Thymus (tissue), 11 donors: ENCODE data around the gene CHRNB2. TPM values are rescaled to one million over a fixed set of nuclear protein-coding genes. Genes with fewer than 3 reads are reported as not detected.
A peak's percentile ranks its signal among the peaks of the same experiment; 100 is the strongest.

Experiments
- DNase-seq, 9 donors: peaks; one replicate each; pipeline ENCODE4 v3.0.0-alpha.2; 2013; ENCODE audit warnings: low spot score in 9 of 9, low read depth in 6 of 9, missing footprints in 1 of 9
- H3K27ac ChIP-seq, 2 donors: one replicate each; pipeline ENCODE4 v1.5.1; 2013; ENCODE audit warnings: control low read depth in 1 of 2, low read depth in 1 of 2, low read length in 1 of 2, mild to moderate bottlenecking in 1 of 2, moderate library complexity in 1 of 2
- H3K27me3 ChIP-seq, 2 donors: one replicate each; pipeline ENCODE4 v1.5.1; 2013; ENCODE audit warnings: low read length in 1 of 2; ENCODE audit not compliant: control insufficient read depth in 2 of 2, insufficient read depth in 1 of 2
- H3K36me3 ChIP-seq, 2 donors: one replicate each; pipeline ENCODE4 v1.5.1; 2013; ENCODE audit warnings: low read length in 1 of 2, mild to moderate bottlenecking in 1 of 2, moderate library complexity in 1 of 2; ENCODE audit not compliant: control insufficient read depth in 2 of 2, insufficient read depth in 2 of 2
- H3K4me1 ChIP-seq, 2 donors: one replicate each; pipeline ENCODE4 v1.5.1; 2013; ENCODE audit warnings: low read length in 2 of 2; ENCODE audit not compliant: control insufficient read depth in 2 of 2, insufficient read depth in 2 of 2
- H3K4me3 ChIP-seq, 2 donors: one replicate each; pipeline ENCODE4 v1.5.1; 2013; ENCODE audit warnings: low read length in 2 of 2, control low read depth in 1 of 2, mild to moderate bottlenecking in 1 of 2
- H3K9me3 ChIP-seq, 2 donors: one replicate each; pipeline ENCODE4 v1.5.1; 2013; ENCODE audit warnings: low read length in 1 of 2, mild to moderate bottlenecking in 1 of 2; ENCODE audit not compliant: control insufficient read depth in 2 of 2, insufficient read depth in 1 of 2
- WGBS: extraction: QIAGEN DNeasy Blood & Tissue Kit; methylation state at CpG from one replicate; pipeline ENCODE4 v1.1.7; 2013; 5-methylcytosine and 5-hydroxymethylcytosine counted together
- polyA plus RNA-seq: library from polyadenylated mRNA; stranded (reverse); fragments of 200-250 nt; gene quantifications from one replicate; pipeline ENCODE4 v1.2.3, GENCODE V29; 2013
- total RNA-seq: library from RNA; stranded (reverse); fragments of 120-200 nt; gene quantifications from one replicate; pipeline ENCODE4 v1.2.4, GENCODE V29; 2013
- donor health status: healthy.

The CHRNB2 gene
- total and polyA plus RNA-seq, 2 donors = 0.05 to 0.21 TPM

DNA sequence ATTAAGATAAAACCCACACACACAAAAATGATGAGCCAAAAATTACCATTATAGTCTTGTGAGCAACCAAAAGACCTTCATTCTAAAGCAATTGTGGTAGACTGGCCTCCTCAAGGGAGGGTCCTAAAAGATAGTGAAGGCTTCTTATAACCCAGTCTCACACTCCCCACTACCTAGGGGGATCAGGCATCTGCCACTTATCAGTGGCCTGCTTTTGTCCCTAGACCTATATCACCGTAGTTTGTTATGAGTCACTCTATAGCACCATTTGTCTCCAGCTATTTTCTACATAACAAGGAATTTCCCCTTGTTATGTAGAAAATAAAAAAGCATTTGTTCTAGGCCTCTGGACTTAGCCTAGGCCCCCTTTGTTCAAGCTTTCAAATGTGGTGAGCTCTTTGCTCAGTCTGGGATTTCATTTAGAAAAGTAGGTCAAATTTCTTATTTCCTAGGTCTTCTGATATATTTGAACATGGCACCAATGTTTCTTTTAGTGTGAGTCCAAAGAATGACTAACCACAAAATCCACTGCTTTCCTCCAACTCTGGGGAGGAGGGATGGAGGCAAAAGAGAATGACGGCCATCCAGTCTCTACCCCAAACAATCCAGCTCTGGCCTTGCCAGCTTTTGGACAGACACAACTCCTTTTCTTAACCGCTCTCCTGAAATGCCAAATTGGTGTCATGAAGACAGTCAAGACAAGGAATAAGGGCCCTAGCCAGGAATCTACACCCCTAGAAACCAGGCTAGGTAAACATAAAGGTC lies 31.5 kb downstream of the CHRNB2 start:
- Histone ChIP-seq H3K36me3 (peaks cover 74 to 84% of the 10 kb centered on the region in 2 donors), H3K27ac (no peak overlapping the region), H3K4me1 (peaks cover 5 to 10% of the 10 kb centered on the region in 2 donors), H3K27me3 (no peaks in the 10 kb centered on the region), H3K4me3 (no peak overlapping the region), H3K9me3 (no peaks in the 10 kb centered on the region)
- DNase-seq = no peak
- 94% methylated on average over 3 of the region's 3 CpGs for WGBS

DNA sequence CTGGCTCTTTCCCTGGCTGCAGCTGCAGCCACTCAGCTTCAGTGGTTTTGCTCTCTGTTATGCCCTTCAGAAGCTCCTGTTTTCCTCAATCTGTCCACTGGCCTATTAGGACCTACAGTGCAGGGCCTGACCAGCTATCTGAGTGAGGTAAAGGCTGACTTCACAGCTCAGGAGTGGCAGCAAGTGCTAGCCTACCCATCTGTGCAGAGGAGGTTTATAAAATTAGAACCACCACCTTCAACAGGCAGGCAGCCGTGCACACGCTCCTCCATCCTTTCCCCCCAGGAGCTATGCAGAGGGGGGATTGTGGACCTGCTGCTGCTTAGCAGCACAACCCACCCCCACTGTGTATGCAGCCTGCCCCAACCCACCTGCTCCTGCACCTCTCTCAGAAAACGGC lies 32.1 kb downstream of the CHRNB2 start:
- DNase-seq = no peak
- H3K4me1 ChIP-seq = peaks cover 5 to 13% of the 10 kb centered on the region in 2 donors
- H3K36me3 ChIP-seq = peaks cover 74 to 79% of the 10 kb centered on the region in 2 donors
- no peaks in the 10 kb centered on the region for H3K27me3 ChIP-seq
- H3K27ac ChIP-seq = no peak overlapping the region
- no peak overlapping the region for H3K4me3 ChIP-seq
- no peaks in the 10 kb centered on the region for H3K9me3 ChIP-seq
- 90% methylated on average over 3 of the region's 3 CpGs for WGBS

DNA sequence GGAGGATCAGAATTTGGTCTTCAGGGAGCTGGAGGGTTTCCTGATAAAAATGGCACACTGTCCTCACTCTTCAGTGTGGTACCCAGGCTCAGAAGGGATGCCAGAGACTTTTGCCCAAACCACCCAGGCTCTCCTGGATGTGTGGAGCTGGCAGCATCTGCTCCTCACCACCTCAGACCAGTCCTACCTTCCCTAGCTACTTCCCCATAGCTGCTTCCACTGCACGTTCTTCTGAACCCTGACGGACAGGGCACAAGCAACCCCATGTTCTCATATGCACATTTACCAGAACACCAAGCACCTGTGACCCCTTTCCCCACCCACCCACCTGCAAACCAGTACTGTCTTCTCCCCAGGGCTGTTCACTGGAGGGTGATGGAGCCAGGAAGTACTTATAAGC lies 35.7 kb downstream of the CHRNB2 start:
- H3K9me3 ChIP-seq = no peaks in the 10 kb centered on the region
- DNase-seq = no peak
- no peak overlapping the region for H3K4me3 ChIP-seq
- H3K27ac ChIP-seq = no peak overlapping the region
- H3K4me1 ChIP-seq = peaks cover 10 to 32% of the 10 kb centered on the region in 2 donors
- H3K27me3 ChIP-seq = no peaks in the 10 kb centered on the region
- peaks cover 42 to 59% of the 10 kb centered on the region in 2 donors for H3K36me3 ChIP-seq
- WGBS = 82% methylated on average over 2 of the region's 2 CpGs

DNA sequence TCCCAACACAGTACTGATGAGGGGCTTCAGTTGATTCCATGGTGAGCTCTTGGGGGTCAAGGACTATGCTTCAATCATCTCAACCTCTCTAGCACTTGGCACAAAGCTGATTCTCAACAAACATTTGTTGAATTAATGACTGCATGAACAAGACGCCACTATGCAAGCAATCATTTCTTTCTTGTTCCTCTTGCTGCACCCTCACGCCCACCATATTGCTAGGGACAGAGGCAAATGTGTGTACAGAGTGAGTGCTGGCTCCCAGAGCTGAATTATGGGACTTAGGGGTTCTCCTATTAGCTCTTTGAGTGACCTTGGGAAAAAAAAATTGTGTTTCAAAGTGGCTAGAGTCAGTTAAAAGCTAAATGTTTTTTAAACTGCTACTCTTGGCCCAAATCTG lies 38.0 kb downstream of the CHRNB2 start:
- Histone ChIP-seq H3K36me3 (peaks cover 28 to 42% of the 10 kb centered on the region in 2 donors), H3K27me3 (no peaks in the 10 kb centered on the region), H3K9me3 (no peaks in the 10 kb centered on the region), H3K27ac (no peak overlapping the region), H3K4me1 (peaks cover 25 to 49% of the 10 kb centered on the region in 2 donors), H3K4me3 (no peak overlapping the region)
- WGBS = 96% methylated on average over 2 of the region's 2 CpGs
- DNase-seq = no peak

DNA sequence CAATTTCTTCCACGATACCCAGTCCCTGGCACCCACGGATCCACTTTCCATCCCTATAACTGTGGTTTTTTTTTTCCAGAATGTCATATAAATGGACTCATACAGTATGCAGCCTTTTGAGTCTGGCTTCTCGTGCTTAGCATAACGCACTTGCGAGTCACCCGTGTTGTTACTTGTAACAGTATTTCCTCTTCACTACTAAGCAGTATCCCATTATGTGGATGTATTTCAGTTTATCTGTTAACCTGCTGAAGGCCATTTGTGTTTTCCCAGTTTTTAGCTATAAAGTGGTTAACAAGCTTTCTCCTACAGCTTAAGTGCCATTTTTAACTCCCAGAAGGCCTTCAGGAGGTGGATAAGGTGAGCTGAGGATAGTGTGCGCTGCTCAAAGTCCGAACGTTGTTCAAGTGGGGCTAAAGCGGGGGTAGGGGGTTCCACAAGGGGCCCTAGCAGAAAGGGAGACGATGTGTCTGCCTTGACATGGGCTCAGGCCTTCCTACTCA lies 39.6 kb downstream of the CHRNB2 start:
- no peaks in the 10 kb centered on the region for H3K9me3 ChIP-seq
- peaks cover 11 to 26% of the 10 kb centered on the region in 2 donors for H3K36me3 ChIP-seq
- peak overlapping the region; percentile 94 to 98 for H3K27ac ChIP-seq
- H3K4me3 ChIP-seq = peak overlapping the region; percentile 72 to 89
- peak in 1 of 9 donors; percentile 48 for DNase-seq
- H3K27me3 ChIP-seq = no peaks in the 10 kb centered on the region
- WGBS = 18% methylated on average over 11 of the region's 11 CpGs
- H3K4me1 ChIP-seq = peaks cover 25 to 53% of the 10 kb centered on the region in 2 donors

DNA sequence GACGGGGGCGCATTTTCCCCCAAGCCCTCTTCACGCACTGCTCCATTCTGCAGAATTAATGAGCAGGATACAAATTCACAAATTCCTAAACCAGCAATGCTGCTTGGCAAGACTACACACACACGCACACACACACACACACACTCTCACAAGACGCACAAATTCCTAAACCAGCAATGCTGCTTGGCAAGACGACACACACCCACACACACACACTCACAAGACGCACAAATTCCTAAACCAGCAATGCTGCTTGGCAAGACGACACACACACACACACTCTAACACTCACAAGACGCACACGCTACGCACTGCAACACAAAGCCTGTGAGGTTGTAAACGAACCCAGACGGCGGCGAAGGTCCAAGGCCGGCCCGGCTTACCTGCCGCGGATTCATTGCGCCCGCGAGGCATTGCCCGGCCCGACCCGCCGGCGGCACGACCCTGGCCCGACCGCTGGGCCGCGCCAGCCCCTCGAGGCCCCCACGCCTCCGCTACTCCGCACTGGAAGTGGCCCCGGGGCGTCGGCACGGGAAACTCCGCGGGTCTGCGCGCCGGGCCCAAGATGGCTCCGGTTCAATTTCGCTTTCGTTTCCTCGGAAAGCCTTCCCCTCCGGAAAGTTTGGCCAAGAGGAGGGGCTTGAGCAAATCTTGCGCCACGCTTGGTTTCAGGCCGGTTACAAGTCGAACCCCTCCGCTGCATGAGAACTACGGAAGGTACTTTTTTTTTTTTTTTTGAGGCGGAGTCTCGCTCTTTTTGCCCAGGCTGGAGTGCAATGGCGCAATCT lies 40.2 kb downstream of the CHRNB2 start, which contains the start of gene ADAR:
TSS of gene ADAR (minus strand) at position 578 of the 788 bp plus-strand sequence. CDS start at position 398, 180 bp downstream.
- Histone ChIP-seq H3K27me3 (no peaks in the 10 kb centered on the region), H3K9me3 (no peaks in the 10 kb centered on the region), H3K4me3 (peak within 1 kb of the TSS; percentile 72 to 89), H3K4me1 (peaks cover 25 to 53% of the 10 kb centered on the region in 2 donors), H3K36me3 (peaks cover 6 to 20% of the 10 kb centered on the region in 2 donors), H3K27ac (peak within 1 kb of the TSS; percentile 94 to 98)
- WGBS = under 1% methylated on average over 59 of the region's 59 CpGs
- DNase-seq = peak; percentile 78 to 96 (median 87)

DNA sequence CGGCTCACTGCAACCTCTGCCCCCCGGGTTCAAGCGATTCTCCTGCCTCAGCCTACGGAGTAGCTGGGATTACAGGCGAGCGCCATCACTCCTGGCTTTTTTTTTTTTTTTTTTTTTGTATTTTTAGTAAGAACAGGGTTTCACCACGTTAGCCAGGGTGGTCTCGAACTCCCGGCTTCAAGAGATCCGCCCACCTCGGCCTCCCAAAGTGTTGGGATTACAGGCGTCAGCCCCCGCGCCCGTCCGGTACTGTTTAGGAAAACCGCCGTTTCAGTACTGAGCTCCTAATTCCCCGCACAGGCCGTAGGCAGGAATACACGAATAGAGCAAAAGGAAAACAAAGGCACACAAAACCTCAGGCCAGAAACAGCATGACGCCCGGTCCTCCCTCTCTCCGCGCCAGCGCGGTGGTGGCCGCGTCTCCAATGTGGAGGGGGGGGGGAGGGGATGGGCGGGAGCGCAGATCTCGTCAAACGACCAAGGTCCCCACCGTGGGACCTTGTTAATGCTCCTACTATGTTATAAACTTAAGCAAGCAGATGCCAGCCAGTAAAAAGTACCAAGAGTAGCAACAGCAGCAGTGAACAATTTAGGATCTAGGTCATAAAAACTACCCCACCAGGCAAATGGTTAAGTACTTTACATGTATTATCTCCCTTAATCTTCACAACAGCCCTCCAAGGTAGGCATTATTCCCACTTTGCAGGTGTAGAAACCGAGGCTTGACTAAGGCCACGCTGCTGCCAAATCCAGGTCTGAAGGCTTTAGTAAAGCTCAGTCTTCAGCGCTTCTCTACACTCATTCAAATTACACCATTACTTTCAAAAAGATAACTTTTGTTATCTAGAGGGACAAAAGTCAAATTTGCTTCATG lies 41.1 kb downstream of the CHRNB2 start:
- 6% methylated on average over 37 of the region's 37 CpGs for WGBS
- peak in 7 of 9 donors; percentile 21 to 63 (median 36) for DNase-seq
- no peaks in the 10 kb centered on the region for H3K27me3 ChIP-seq
- H3K4me1 ChIP-seq = peaks cover 23 to 50% of the 10 kb centered on the region in 2 donors
- H3K27ac ChIP-seq = peak overlapping the region; percentile 94 to 98
- H3K36me3 ChIP-seq = peaks cover 0 to 14% of the 10 kb centered on the region in 2 donors
- H3K4me3 ChIP-seq = peak overlapping the region; percentile 72 to 89
- no peaks in the 10 kb centered on the region for H3K9me3 ChIP-seq
